IMR-90 (cell line): ENCODE data around the gene AP3D1. TPM values are rescaled to one million over a fixed set of nuclear protein-coding genes. Genes with fewer than 3 reads are reported as not detected.

Experiments used
- ATAC-seq: fragments of 200-7000 bp; cut with Tn5 transposase; 2 replicates; pipeline ENCODE4 v1.9.1; 2020; ENCODE audit warnings: low read depth, mild to moderate bottlenecking, moderate library complexity
- BruUV-seq: library from RNA; stranded (reverse); fragments of 400-500 nt; replicated peaks from 2 replicates; lab custom pipeline; 2021; lab: Mats Ljungman, UMichigan
- CTCF ChIA-PET: fragments of 300-600 bp; formaldehyde crosslinking; extraction: SDS; loops from one replicate; lab custom pipeline; 2021; ENCODE audit warnings: antibody characterized with exemption; lab: Yijun Ruan, JAX
- POLR2A ChIA-PET: fragments of 300-600 bp; sonication (Branson Sonifier 250); formaldehyde crosslinking; loops from one replicate; lab custom pipeline; 2022; ENCODE audit warnings: antibody characterized with exemption; ENCODE audit not compliant: unreplicated experiment; lab: Charles Lee
- DNase-seq: peaks from one replicate; pipeline ENCODE4 v3.0.0; 2013
- H2AFZ ChIP-seq: replicated peaks from 2 replicates; pipeline ENCODE3; 2013; ENCODE audit warnings: low read length, mild to moderate bottlenecking; ENCODE audit not compliant: poor library complexity
- H2AK5ac ChIP-seq: 2 replicates; pipeline ENCODE4 v1.6.1; 2013; ENCODE audit warnings: low read depth, low read length, inconsistent platforms
- H2AK9ac ChIP-seq: replicated peaks from 2 replicates; pipeline ENCODE3; 2013; ENCODE audit warnings: mild to moderate bottlenecking, low read depth, low read length, moderate library complexity; ENCODE audit not compliant: poor library complexity
- H2BK120ac ChIP-seq: 2 replicates; pipeline ENCODE4 v1.6.1; 2013; ENCODE audit warnings: low read depth, low read length, inconsistent platforms
- H2BK15ac ChIP-seq: 3 replicates; pipeline ENCODE4 v1.6.1; 2013; ENCODE audit warnings: low read depth, low read length, inconsistent platforms
- H2BK20ac ChIP-seq: 2 replicates; pipeline ENCODE4 v1.6.1; 2013; ENCODE audit warnings: low read depth, mild to moderate bottlenecking, inconsistent platforms, low read length, moderate library complexity
- H2BK5ac ChIP-seq: 2 replicates; pipeline ENCODE4 v1.6.1; 2013; ENCODE audit warnings: mild to moderate bottlenecking, low read depth, low read length, inconsistent platforms; ENCODE audit not compliant: poor library complexity, severe bottlenecking
- H3K14ac ChIP-seq: replicated peaks from 2 replicates; pipeline ENCODE4 v1.6.1; 2013; ENCODE audit warnings: low read depth, low read length, inconsistent platforms
- H3K18ac ChIP-seq: 2 replicates; pipeline ENCODE4 v1.6.1; 2013; ENCODE audit warnings: low read depth, low read length, control low read depth
- H3K23ac ChIP-seq: 2 replicates; pipeline ENCODE4 v1.6.1; 2013; ENCODE audit warnings: low read depth, low read length, inconsistent platforms
- H3K27ac ChIP-seq: 2 replicates; pipeline ENCODE4 v1.5.1; 2013; ENCODE audit warnings: mild to moderate bottlenecking, control low read depth, low read length; ENCODE audit not compliant: insufficient read depth
- H3K27me3 ChIP-seq: 2 replicates; pipeline ENCODE4 v1.6.1; 2013; ENCODE audit warnings: low read length; ENCODE audit not compliant: control insufficient read depth, insufficient read depth
- H3K36me3 ChIP-seq: 2 replicates; pipeline ENCODE4 v1.6.1; 2013; ENCODE audit warnings: low read length, mixed read lengths; ENCODE audit not compliant: control insufficient read depth, insufficient read depth
- H3K4ac ChIP-seq: 2 replicates; pipeline ENCODE4 v1.6.1; 2013; ENCODE audit warnings: low read depth, low read length, inconsistent platforms
- H3K4me1 ChIP-seq: 2 replicates; pipeline ENCODE4 v1.6.1; 2013; ENCODE audit warnings: low read length, mixed read lengths; ENCODE audit not compliant: control insufficient read depth, insufficient read depth
- H3K4me2 ChIP-seq: 2 replicates; pipeline ENCODE4 v1.6.1; 2013; ENCODE audit warnings: low read depth, mild to moderate bottlenecking, control low read depth, low read length, moderate library complexity
- H3K4me3 ChIP-seq: 2 replicates; pipeline ENCODE4 v1.5.1; 2013; ENCODE audit warnings: low read depth, mild to moderate bottlenecking, control low read depth, low read length, moderate library complexity; ENCODE audit not compliant: insufficient read depth
- H3K56ac ChIP-seq: 2 replicates; pipeline ENCODE4 v1.6.1; 2013; ENCODE audit warnings: low read length, inconsistent platforms; ENCODE audit not compliant: insufficient read depth; ENCODE audit errors: extremely low read depth
- H3K79me1 ChIP-seq, 2 experiments: 2 replicates each; pipeline ENCODE4 v1.6.1; 2013; ENCODE audit warnings: low read length in 2 of 2, inconsistent platforms in 1 of 2, low read depth in 1 of 2
- H3K9ac ChIP-seq: 2 replicates; pipeline ENCODE4 v1.6.1; 2013; ENCODE audit warnings: low read depth, low read length, control low read depth
- H3K9me1 ChIP-seq: 2 replicates; pipeline ENCODE4 v1.6.1; 2013; ENCODE audit warnings: low read length, inconsistent platforms; ENCODE audit not compliant: insufficient read depth
- H3K9me3 ChIP-seq: 2 replicates; pipeline ENCODE4 v1.6.1; 2013; ENCODE audit warnings: low read length; ENCODE audit not compliant: control insufficient read depth, insufficient read depth
- H4K20me1 ChIP-seq: 2 replicates; pipeline ENCODE4 v1.6.1; 2013; ENCODE audit warnings: low read length, inconsistent platforms; ENCODE audit not compliant: insufficient read depth
- H4K5ac ChIP-seq: 2 replicates; pipeline ENCODE4 v1.6.1; 2013; ENCODE audit warnings: mild to moderate bottlenecking, low read depth, low read length, control low read depth
- H4K8ac ChIP-seq, 2 experiments: 2 replicates each; pipeline ENCODE4 v1.6.1; 2013; ENCODE audit warnings: low read depth in 2 of 2, low read length in 2 of 2, control low read depth in 1 of 2, inconsistent platforms in 1 of 2
- H4K91ac ChIP-seq: 2 replicates; pipeline ENCODE4 v1.6.1; 2013; ENCODE audit warnings: low read depth, low read length, inconsistent platforms; ENCODE audit not compliant: insufficient read depth
- BHLHE40 ChIP-seq: fragments of 150-350 bp; IDR thresholded peaks from 2 replicates; pipeline ENCODE4 v1.6.1; 2016; ENCODE audit warnings: mild to moderate bottlenecking, low read depth, low read length
- CEBPB ChIP-seq: IDR thresholded peaks from 2 replicates; pipeline ENCODE4 v1.6.1; 2012; ENCODE audit warnings: low read depth, low read length, improper control_type of control experiment
- CHD1 ChIP-seq: IDR thresholded peaks from 2 replicates; pipeline ENCODE4 v1.6.1; 2012; ENCODE audit warnings: low read depth, low read length, improper control_type of control experiment
- FOS ChIP-seq: fragments of 150-350 bp; IDR thresholded peaks from 2 replicates; pipeline ENCODE4 v1.6.1; 2016; ENCODE audit warnings: low read depth, low read length
- MAFK ChIP-seq: IDR thresholded peaks from 2 replicates; pipeline ENCODE4 v1.6.1; 2012; ENCODE audit warnings: low read depth, low read length, improper control_type of control experiment
- MAZ ChIP-seq: IDR thresholded peaks from 2 replicates; pipeline ENCODE4 v1.6.1; 2012; ENCODE audit warnings: low read depth, mild to moderate bottlenecking, low read length, improper control_type of control experiment, moderate library complexity, borderline replicate concordance
- MXI1 ChIP-seq: IDR thresholded peaks from 2 replicates; pipeline ENCODE4 v1.6.1; 2012; ENCODE audit warnings: low read depth, mild to moderate bottlenecking, low read length, moderate library complexity, borderline replicate concordance
- NFE2L2 ChIP-seq: fragments of 150-350 bp; IDR thresholded peaks from 2 replicates; pipeline ENCODE4 v1.6.1; 2016; ENCODE audit warnings: low read depth, mild to moderate bottlenecking, low read length
- POLR2A ChIP-seq: IDR thresholded peaks from 2 replicates; pipeline ENCODE4 v1.6.1; 2012; ENCODE audit warnings: mild to moderate bottlenecking, low read depth, low read length
- RCOR1 ChIP-seq: IDR thresholded peaks from 2 replicates; pipeline ENCODE4 v1.6.1; 2012; ENCODE audit warnings: mild to moderate bottlenecking, low read length, improper control_type of control experiment; ENCODE audit not compliant: insufficient replicate concordance
- WGBS, 2 experiments: methylation state at CpG; one replicate each; pipeline versions ENCODE4 v1.1.5 to v1.1.7; 2013; ENCODE audit warnings: missing lambda C conversion rate in 2 of 2; ENCODE audit not compliant: insufficient read length in 1 of 2; ENCODE audit errors: extremely low coverage in 2 of 2; 5-methylcytosine and 5-hydroxymethylcytosine counted together
- dilution Hi-C: fragments of 300-500 bp; cut with HindIII; formaldehyde crosslinking; loops from one replicate; pipeline ENCODE4 v1.14.3; 2018; ENCODE audit warnings: low sequenced_read_pairs; ENCODE audit not compliant: unreplicated experiment
- in situ Hi-C: fragments of 300-500 bp; cut with MboI; formaldehyde crosslinking; loops from 3 replicates; pipeline ENCODE4 v1.14.3; 2019; ENCODE audit warnings: low sequenced_read_pairs, inconsistent platforms, mixed read lengths
- intact Hi-C: fragments of 100-400 bp; cut with micrococcal nuclease; formaldehyde crosslinking; loops from 2 replicates; pipeline ENCODE4 v1.10.0; 2022
- polyA plus RNA-seq, 3 experiments: library from polyadenylated mRNA; depleted of rRNA; stranded (reverse); fragments of >200 nt; gene quantifications; 2 replicates each; pipeline ENCODE4 v1.2.3, GENCODE V29; 2012; ENCODE audit warnings: low replicate concordance in 1 of 3
- total RNA-seq: library from RNA; depleted of rRNA; stranded (reverse); fragments of >200 nt; gene quantifications from 2 replicates; pipeline ENCODE4 v1.2.3, GENCODE V29; 2012
- TF ChIP-seq, protein P1 (sequence below): fragments of 150-350 bp; IDR thresholded peaks from 2 replicates; pipeline ENCODE4 v1.6.1; 2017; ENCODE audit warnings: mild to moderate bottlenecking, antibody characterized with exemption, low read length, low read depth

The AP3D1 gene
- total and polyA plus RNA-seq, 2 of the 4 experiments (the other 2 are of a cell fraction), result 75.3 to 129 TPM

DNA sequence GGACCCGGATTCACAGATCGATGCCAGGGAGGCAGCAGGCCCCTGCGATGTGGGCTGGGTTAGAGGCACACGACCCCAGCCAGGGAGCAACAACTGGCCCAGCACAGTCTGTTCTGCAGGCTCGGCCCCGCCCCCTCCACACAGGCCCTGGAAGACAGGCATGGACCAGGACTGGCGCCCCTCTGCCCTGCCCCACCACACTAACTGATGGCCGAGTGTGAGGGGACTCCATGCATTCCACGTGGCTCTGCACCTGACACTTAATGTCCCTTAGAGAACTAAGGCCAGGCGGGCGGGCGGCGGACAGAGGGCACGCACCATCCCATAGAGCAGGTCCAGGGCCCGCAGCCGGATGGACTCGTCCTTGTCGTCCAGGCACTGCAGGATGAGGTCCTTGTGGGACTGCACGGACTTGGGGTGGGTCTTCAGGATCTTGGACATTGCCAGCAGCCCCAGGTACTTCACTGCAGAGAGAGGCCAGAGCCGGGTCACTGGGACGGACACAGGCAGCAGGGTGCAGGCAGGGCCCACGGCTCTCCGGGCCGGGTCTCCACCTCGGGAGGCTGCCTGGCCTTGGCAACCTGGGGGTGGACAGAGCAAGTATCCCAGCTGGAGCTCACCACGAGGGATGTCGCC lies 29.8 kb downstream of the AP3D1 start:
- Histone ChIP-seq H3K9me3 (no peaks in the 10 kb centered on the region), H3K4me2 (no peak overlapping the region), H3K4me1 (no peaks in the 10 kb centered on the region), H2AK9ac (no peak overlapping the region), H3K18ac (no peak overlapping the region), H3K14ac (no peak overlapping the region), H2AK5ac (no peak overlapping the region), H3K27me3 (no peaks in the 10 kb centered on the region), H4K8ac (no peak overlapping the region), H4K5ac (no peak overlapping the region), H4K20me1 (peaks cover 44% of the 10 kb centered on the region), H3K23ac (no peak overlapping the region), H3K56ac (no peak overlapping the region), H2BK20ac (no peak overlapping the region), H3K79me1 (peaks cover 3 to 46% of the 10 kb centered on the region in 2 experiments; a peak in 3 of 4 replicates), H3K36me3 (peaks cover 80% of the 10 kb centered on the region), H4K91ac (no peak overlapping the region), H3K27ac (no peak overlapping the region), H2AFZ (no peak overlapping the region), H3K4ac (no peak overlapping the region), H2BK5ac (no peak overlapping the region), H3K4me3 (no peak overlapping the region), H3K9me1 (peaks cover 7% of the 10 kb centered on the region; the same call in 1 of the 2 replicates), H2BK15ac (no peak overlapping the region), H2BK120ac (no peak overlapping the region), H3K9ac (no peak overlapping the region)
- ATAC-seq (no peak), DNase-seq (no peak)
- TF ChIP-seq NFE2L2 (no peak), CHD1 (no peak), CEBPB (no peak), MXI1 (no peak), POLR2A (no peak), MAZ (no peak), BHLHE40 (no peak), RCOR1 (no peak), FOS (no peak), MAFK (no peak)
- TF ChIP-seq, protein P1, sequence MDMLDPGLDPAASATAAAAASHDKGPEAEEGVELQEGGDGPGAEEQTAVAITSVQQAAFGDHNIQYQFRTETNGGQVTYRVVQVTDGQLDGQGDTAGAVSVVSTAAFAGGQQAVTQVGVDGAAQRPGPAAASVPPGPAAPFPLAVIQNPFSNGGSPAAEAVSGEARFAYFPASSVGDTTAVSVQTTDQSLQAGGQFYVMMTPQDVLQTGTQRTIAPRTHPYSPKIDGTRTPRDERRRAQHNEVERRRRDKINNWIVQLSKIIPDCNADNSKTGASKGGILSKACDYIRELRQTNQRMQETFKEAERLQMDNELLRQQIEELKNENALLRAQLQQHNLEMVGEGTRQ, result no peak
- in situ Hi-C loops (no loop called here), intact Hi-C loops (no loop called here), dilution Hi-C loops (no loop called here)
- WGBS, 2 experiments, result 92% methylated on average over 15 of the region's 27 CpGs; no CpG with 5 or more reads in 1 of the 2 experiments
- POLR2A ChIA-PET, result no interaction called here
- CTCF ChIA-PET, result no interaction called here
- BruUV-seq, result no TSS peak
